ENCODE results near the gene INSC.

INSC gene

GRCh38 chr11:15216678-15217077, 102.0 kb downstream of the INSC start:
- DNase-seq (ENCODE audit: low read depth) = no peak

GRCh38 chr11:15217416-15217815, 102.7 kb downstream of the INSC start:
- DNase-seq (ENCODE audit: low read depth) = no peak

- no peak for DNase-seq (ENCODE audit: low read depth)
These were observed 108.1 kb downstream of the INSC start for GRCh38 chr11:15222777-15223176.

GRCh38 chr11:15223318-15223717, 108.6 kb downstream of the INSC start:
- no peak for DNase-seq (ENCODE audit: low read depth)

- DNase-seq (ENCODE audit: low read depth) = no peak
These were observed 109.7 kb downstream of the INSC start for GRCh38 chr11:15224466-15224865.

- no peak for DNase-seq (ENCODE audit: low read depth)
These were observed 112.3 kb downstream of the INSC start for GRCh38 chr11:15227011-15227410.

GRCh38 chr11:15228331-15228849, 113.7 kb downstream of the INSC start:
- no peak for DNase-seq (ENCODE audit: low read depth)

- no peak for DNase-seq (ENCODE audit: low read depth)
These were observed 114.3 kb downstream of the INSC start for GRCh38 chr11:15229069-15229468.

GRCh38 chr11:15232496-15232895, 117.8 kb downstream of the INSC start:
- DNase-seq (ENCODE audit: low read depth) = no peak

- no peak for DNase-seq (ENCODE audit: low read depth)
These were observed 118.8 kb downstream of the INSC start for GRCh38 chr11:15233371-15234165.

GRCh38 chr11:15234796-15235195, 120.1 kb downstream of the INSC start:
- DNase-seq (ENCODE audit: low read depth) = no peak

GRCh38 chr11:15236559-15236958, 121.8 kb downstream of the INSC start:
- DNase-seq (ENCODE audit: low read depth) = no peak

GRCh38 chr11:15238856-15239255, 124.1 kb downstream of the INSC start:
- no peak for DNase-seq (ENCODE audit: low read depth)

- DNase-seq (ENCODE audit: low read depth) = no peak
These were observed 134.0 kb downstream of the INSC start for GRCh38 chr11:15248749-15249148.

GRCh38 chr11:15258433-15259165, 143.9 kb downstream of the INSC start:
- no peak for DNase-seq (ENCODE audit: low read depth)

- no peak for DNase-seq (ENCODE audit: low read depth)
These were observed 152.3 kb downstream of the INSC start for GRCh38 chr11:15266999-15267398.

GRCh38 chr11:15268598-15268997, 153.9 kb downstream of the INSC start:
- no peak for DNase-seq (ENCODE audit: low read depth)

GRCh38 chr11:15275141-15275540, 160.4 kb downstream of the INSC start:
- no peak for DNase-seq (ENCODE audit: low read depth)

GRCh38 chr11:15276621-15277020, 161.9 kb downstream of the INSC start:
- no peak for DNase-seq (ENCODE audit: low read depth)

- DNase-seq (ENCODE audit: low read depth) = no peak
These were observed 163.4 kb downstream of the INSC start for GRCh38 chr11:15278128-15278527.

GRCh38 chr11:15280393-15280792, 165.7 kb downstream of the INSC start:
- no peak for DNase-seq (ENCODE audit: low read depth)

- no peak for DNase-seq (ENCODE audit: low read depth)
These were observed 168.0 kb downstream of the INSC start for GRCh38 chr11:15282754-15283153.

- DNase-seq (ENCODE audit: low read depth) = no peak
These were observed 171.7 kb downstream of the INSC start for GRCh38 chr11:15286465-15286864.
